ENCODE measurements around the gene MN1. TPM values are rescaled to one million over a fixed set of nuclear protein-coding genes. Genes with fewer than 3 reads are reported as not detected.

The MN1 gene
- total and polyA plus RNA-seq, 2 of the 4 experiments (the other 2 are of a cell fraction), result 0.36 to 1.3 TPM

DNA sequence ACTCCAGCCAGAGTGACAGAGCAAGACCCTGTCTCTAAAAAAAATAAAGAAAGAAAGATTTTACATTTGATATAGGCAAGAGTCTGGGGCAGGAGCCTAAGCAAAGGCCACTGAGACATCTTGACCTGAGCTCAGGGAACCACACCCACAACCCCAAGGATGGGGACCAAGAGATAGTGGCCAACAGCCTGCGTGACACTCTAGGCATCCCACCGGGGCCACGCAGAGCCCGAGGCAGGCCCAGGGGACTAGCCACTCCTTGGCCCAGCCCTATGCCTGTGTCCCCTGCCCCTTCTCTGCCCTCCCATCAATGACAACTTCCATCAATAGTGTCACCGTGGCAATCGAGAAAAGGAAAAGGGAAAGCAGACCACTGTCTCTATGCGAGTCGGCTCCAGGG, 41.1 kb downstream of the MN1 start:
- H3K27me3 ChIP-seq (ENCODE audit: control insufficient read depth, insufficient read depth, low read length), result no peaks in the 10 kb centered on the region
- no peak for TF ChIP-seq RAD21 (IDR thresholded peaks at IDR 0.05; ENCODE audit: low read length)
- BruUV-seq (replicated peaks), result no TSS peak
- H3K9ac ChIP-seq (ENCODE audit: low read depth, low read length), result no peak overlapping the region
- no peak overlapping the region for H3K23ac ChIP-seq (ENCODE audit: low read depth, low read length)
- H3K18ac ChIP-seq (ENCODE audit: low read depth, low read length), result no peak overlapping the region
- intact Hi-C loops (cut with micrococcal nuclease), result no loop called here
- peaks cover 9% of the 10 kb centered on the region; the same call in 1 of the 2 replicates for H3K36me3 ChIP-seq (ENCODE audit: control insufficient read depth, insufficient read depth, low read length)
- H4K20me1 ChIP-seq (ENCODE audit: insufficient read depth, low read length), result no peaks in the 10 kb centered on the region
- H3K9me1 ChIP-seq (ENCODE audit: insufficient read depth, low read length), result peaks cover 3% of the 10 kb centered on the region; the same call in 1 of the 2 replicates
- H4K8ac ChIP-seq (ENCODE audit: low read depth in 2 of 2, low read length in 2 of 2), result no peak overlapping the region
- no peak overlapping the region for H2AK9ac ChIP-seq (replicated peaks; ENCODE audit: low read depth, low read length, poor library complexity)
- no peak overlapping the region for H3K4ac ChIP-seq (ENCODE audit: low read depth, low read length)
- H4K91ac ChIP-seq (ENCODE audit: insufficient read depth, low read depth, low read length), result no peak overlapping the region
- H2AFZ ChIP-seq (replicated peaks; ENCODE audit: low read length, poor library complexity), result no peak overlapping the region
- no CpG with 5 or more reads among the region's 8 CpGs for WGBS, 2 experiments (ENCODE audit: extremely low coverage in 2 of 2, insufficient read length in 1 of 2)
- no peak overlapping the region for H2BK5ac ChIP-seq (ENCODE audit: low read depth, low read length, poor library complexity, severe bottlenecking)
- no peaks in the 10 kb centered on the region for H3K9me3 ChIP-seq (ENCODE audit: control insufficient read depth, insufficient read depth, low read length)
- no peak overlapping the region for H2BK20ac ChIP-seq (ENCODE audit: low read depth, low read length)
- no peak overlapping the region for H3K4me2 ChIP-seq (ENCODE audit: low read depth, low read length)
- no peak overlapping the region for H3K56ac ChIP-seq (ENCODE audit: extremely low read depth, insufficient read depth, low read length)
- POLR2A ChIA-PET (ENCODE audit: unreplicated experiment), result no interaction called here
- H2AK5ac ChIP-seq (ENCODE audit: low read depth, low read length), result no peak overlapping the region
- H3K4me1 ChIP-seq (ENCODE audit: control insufficient read depth, insufficient read depth, low read length), result no peaks in the 10 kb centered on the region
- ATAC-seq (ENCODE audit: low read depth) (no peak), DNase-seq (no peak)
- H2BK15ac ChIP-seq (ENCODE audit: low read depth, low read length), result no peak overlapping the region
- no peak overlapping the region for H4K5ac ChIP-seq (ENCODE audit: low read depth, low read length)
- no peak overlapping the region for H3K27ac ChIP-seq (ENCODE audit: insufficient read depth, low read length)
- no peak overlapping the region for H3K14ac ChIP-seq (replicated peaks; ENCODE audit: low read depth, low read length)
- H2BK120ac ChIP-seq (ENCODE audit: low read depth, low read length), result no peak overlapping the region
- no peaks in the 10 kb centered on the region for H3K79me1 ChIP-seq (ENCODE audit: low read depth in 1 of 2, low read length in 2 of 2)
- CTCF ChIA-PET, result interaction anchor here (0.6 kb wide), 1 partner anchor 22 kb away, joined by 3 read pairs; no protein-coding TSS in a partner anchor
- no peak overlapping the region for H3K4me3 ChIP-seq (ENCODE audit: insufficient read depth, low read depth, low read length)
- dilution Hi-C loops (cut with HindIII; ENCODE audit: low sequenced_read_pairs, unreplicated experiment), result no loop called here
- in situ Hi-C loops (cut with MboI; ENCODE audit: low sequenced_read_pairs), result no loop called here
